K562 (cell line): ENCODE data around the gene PRDM16. TPM values are rescaled to one million over a fixed set of nuclear protein-coding genes. Genes with fewer than 3 reads are reported as not detected.

Experiments
- polyA plus RNA-seq, 8 experiments: library from polyadenylated mRNA; depleted of rRNA in 4 of 8; stranded (reverse) in 5 of 8; unstranded in 3 of 8; fragments of >200 nt; fragmentation: Nextera tagmentation in 2 of 8; fragmentation: Illumina TruSeq in 1 of 8; extraction: Ambion mirVana in 2 of 8; extraction: Trizol in 1 of 8; gene quantifications; 2 replicates each; pipeline versions ENCODE4 v1.2.1 to v1.2.3, GENCODE V29; 2011 to 2014; ENCODE audit warnings: inconsistent platforms in 1 of 8, missing spikeins in 1 of 8
- total RNA-seq, 7 experiments: library from RNA; depleted of rRNA in 6 of 7; stranded (reverse); fragments of >200 nt in 6 of 7; fragmentation: Illumina TruSeq in 2 of 7; extraction: Trizol in 2 of 7; gene quantifications; 2 replicates each; pipeline versions ENCODE4 v1.2.1 to v1.2.3, GENCODE V29; 2011 to 2021; ENCODE audit warnings: low replicate concordance in 1 of 7
- TF ChIP-seq, protein P1 (sequence below): sonication (generic); formaldehyde crosslinking; IDR thresholded peaks from 2 replicates; pipeline ENCODE4 v1.8.1; 2022; ENCODE audit warnings: missing genetic modification reagents
- TF ChIP-seq, protein P2 (sequence below), 3 experiments: fragments of 200-800 bp in 1 of 3; sonication (Bioruptor generic) in 1 of 3; sonication (generic) in 1 of 3; formaldehyde crosslinking in 1 of 3; IDR thresholded peaks; 2 replicates each; pipeline versions ENCODE4 v1.6.1 to v1.8.0; 2016 to 2022; ENCODE audit warnings: mild to moderate bottlenecking in 2 of 3, missing compliant biosample characterization in 2 of 3, missing genetic modification characterization in 2 of 3, missing genetic modification reagents in 1 of 3

PRDM16 gene
- total and polyA plus RNA-seq, 9 of the 15 experiments (the other 6 are each of a cell fraction or from before 2014, with no cell fraction given) = 0.10 to 0.27 TPM; not detected in 7

DNA sequence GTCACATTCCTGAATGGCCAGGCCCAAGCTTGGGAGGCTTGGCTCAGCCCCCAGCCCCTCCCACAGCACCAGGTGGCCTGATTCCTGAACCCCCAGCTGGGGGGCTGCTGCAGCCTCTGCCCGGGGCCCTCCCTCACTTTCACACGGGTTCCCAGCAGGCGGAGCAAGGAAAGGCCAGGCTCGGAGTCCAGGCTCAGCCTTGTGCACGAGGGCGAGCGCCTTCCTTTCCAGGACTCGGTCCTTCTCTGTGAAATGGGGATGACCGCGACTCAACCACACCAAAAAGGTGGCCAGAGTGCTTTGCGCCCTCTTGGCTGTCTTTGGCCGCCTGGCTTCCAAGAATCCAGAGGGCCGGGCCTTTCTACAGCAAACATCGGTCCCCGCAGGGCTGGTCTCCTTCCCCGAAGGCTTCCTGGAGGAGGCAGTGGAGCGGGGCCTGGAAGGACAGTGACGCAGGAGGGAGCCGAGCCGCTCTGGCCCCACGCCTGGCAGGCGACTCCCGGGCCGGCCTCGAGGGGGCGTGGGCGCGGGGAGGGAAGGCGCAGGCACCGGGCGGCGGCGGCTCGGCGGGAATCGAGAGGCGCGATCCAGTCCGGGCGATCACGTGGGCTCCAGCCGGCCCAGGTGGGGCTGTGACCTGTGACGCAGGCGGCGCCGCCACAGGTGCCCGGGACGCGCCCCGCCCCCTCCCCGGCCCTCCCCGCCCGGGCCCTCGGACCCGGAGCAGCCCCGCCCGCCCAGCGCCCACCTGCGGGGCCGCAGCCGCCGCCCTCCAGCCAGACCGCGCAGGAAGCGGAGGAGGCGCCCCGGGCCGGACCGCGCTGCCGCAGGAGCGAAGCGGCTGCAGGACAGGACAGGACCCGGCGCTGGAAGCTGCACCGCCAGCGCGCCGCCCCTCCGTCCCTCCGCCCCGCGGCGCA, 385.1 kb downstream of the PRDM16 start, which contains the start of gene ARHGEF16 (continued):
- TF ChIP-seq, protein P1, sequence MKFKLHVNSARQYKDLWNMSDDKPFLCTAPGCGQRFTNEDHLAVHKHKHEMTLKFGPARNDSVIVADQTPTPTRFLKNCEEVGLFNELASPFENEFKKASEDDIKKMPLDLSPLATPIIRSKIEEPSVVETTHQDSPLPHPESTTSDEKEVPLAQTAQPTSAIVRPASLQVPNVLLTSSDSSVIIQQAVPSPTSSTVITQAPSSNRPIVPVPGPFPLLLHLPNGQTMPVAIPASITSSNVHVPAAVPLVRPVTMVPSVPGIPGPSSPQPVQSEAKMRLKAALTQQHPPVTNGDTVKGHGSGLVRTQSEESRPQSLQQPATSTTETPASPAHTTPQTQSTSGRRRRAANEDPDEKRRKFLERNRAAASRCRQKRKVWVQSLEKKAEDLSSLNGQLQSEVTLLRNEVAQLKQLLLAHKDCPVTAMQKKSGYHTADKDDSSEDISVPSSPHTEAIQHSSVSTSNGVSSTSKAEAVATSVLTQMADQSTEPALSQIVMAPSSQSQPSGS (CRISPR knock-in tag) = no peak
- TF ChIP-seq, protein P2, sequence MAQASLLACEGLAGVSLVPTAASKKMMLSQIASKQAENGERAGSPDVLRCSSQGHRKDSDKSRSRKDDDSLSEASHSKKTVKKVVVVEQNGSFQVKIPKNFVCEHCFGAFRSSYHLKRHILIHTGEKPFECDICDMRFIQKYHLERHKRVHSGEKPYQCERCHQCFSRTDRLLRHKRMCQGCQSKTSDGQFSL (CRISPR knock-in tag; IDR thresholded peaks at IDR 0.05) = peak; percentile 51; the same call in 1 of the 2 replicates
- TF ChIP-seq, protein P2 (tag; IDR thresholded peaks at IDR 0.05) = no peak
